GM21447 (cell line): ENCODE results near the gene APOO.

Experiments used
- ATAC-seq: cut with Tn5 transposase; IDR thresholded peaks from one replicate; pipeline ENCODE4 v1.9.1; 2021; ENCODE audit not compliant: unreplicated experiment

APOO gene

GRCh38 chrX:23907498-23908218 lies at the start of gene APOO, which contains the start of gene CXorf58:
Gene APOO, minus strand, starts transcription at chrX:23907938. Its CDS starts 236 bp downstream, at chrX:23907702.
Gene CXorf58, plus strand, starts transcription at chrX:23908006. Its CDS starts 2,297 bp downstream, at chrX:23910303.
- ATAC-seq, result peak; percentile 89

- ATAC-seq, result no peak
Measured at GRCh38 chrX:23954396-23954795, 46.7 kb upstream of the APOO start.

GRCh38 chrX:23953908-23954269 lies 46.2 kb upstream of the APOO start:
- ATAC-seq, result no peak

- ATAC-seq, result peak; percentile 97
Measured at GRCh38 chrX:23952984-23953907, 45.5 kb upstream of the APOO start.

GRCh38 chrX:23952391-23952790 lies 44.7 kb upstream of the APOO start:
- no peak for ATAC-seq

GRCh38 chrX:23945206-23945605 lies 37.5 kb upstream of the APOO start:
- no peak for ATAC-seq

- ATAC-seq, result no peak
Measured at GRCh38 chrX:23944234-23944633, 36.5 kb upstream of the APOO start.

DNA sequence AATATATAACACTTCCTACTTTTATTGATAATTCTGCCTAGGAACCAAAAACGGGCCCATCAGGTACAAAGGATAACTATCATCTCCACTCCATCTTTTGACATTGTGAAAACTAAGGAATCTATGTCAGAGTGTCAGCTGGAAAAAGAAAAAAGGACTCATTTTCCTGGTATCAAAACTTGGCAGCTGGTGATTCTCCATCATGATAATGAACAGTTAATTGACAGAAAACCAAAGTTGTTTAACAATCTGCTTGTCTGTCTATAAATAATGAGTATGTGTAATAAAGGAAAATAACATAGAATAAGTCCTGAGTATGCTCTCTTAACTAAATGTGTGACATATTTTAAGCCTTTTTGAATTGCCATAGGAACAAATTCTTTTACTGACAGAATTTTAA lies 31.5 kb upstream of the APOO start:
- ATAC-seq, result no peak

- ATAC-seq, result no peak
Measured at GRCh38 chrX:23938690-23939089, 31.0 kb upstream of the APOO start.

- no peak for ATAC-seq
Measured at GRCh38 chrX:23937100-23937499, 29.4 kb upstream of the APOO start.

- no peak for ATAC-seq
Measured at GRCh38 chrX:23936180-23936579, 28.4 kb upstream of the APOO start.

- ATAC-seq, result no peak
Measured at GRCh38 chrX:23935106-23935505, 27.4 kb upstream of the APOO start.

DNA sequence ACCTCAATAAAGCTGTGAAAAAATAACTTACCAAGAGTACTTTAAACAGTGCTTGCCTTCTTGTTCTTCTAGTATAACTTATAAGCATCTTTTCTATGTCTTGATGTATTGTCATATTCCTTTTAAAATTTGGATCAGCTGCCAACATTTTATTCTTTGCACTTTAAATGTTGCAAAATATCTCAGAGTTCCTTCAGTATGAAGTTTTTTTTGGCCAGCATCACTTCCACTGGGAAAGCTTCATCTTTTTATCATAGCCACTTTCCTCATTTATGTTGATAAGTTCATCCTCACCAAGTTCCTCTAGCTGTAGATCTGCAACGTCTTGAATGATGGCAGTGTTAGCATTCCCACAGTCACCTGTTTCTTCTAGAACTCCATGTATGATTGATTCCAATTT lies 24.3 kb upstream of the APOO start:
- no peak for ATAC-seq

DNA sequence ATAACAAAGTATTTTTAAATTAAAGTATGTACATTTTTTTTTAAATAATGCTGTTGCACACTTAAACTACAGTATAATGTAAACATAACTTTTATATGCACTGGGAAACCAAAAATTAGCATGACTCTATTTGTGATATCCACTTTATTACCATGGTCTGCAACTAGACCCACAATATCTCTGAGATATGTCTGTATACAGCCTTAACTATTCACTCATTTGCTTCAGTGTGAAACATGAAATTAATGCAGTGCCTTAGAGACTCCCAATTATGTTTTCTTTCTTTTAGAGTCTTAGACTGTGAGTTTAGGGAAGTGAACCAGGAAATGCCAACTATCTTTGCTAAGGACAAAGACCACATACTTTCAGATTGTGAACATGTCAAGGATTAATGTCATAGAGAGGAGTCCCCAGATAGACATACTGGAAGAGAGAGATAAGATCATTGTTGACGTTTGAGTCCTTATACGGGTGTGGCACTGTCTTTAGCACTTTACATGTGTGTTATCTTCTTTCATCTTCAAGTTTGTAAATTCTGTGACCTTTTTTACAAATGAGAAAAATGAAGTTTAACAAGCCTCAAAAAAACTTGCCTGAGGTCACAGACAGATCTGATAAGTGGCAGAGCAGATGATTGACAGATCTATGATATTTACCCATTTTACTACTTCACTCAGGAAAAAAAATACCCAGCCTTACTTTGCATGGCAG lies 23.3 kb upstream of the APOO start:
- ATAC-seq, result no peak

DNA sequence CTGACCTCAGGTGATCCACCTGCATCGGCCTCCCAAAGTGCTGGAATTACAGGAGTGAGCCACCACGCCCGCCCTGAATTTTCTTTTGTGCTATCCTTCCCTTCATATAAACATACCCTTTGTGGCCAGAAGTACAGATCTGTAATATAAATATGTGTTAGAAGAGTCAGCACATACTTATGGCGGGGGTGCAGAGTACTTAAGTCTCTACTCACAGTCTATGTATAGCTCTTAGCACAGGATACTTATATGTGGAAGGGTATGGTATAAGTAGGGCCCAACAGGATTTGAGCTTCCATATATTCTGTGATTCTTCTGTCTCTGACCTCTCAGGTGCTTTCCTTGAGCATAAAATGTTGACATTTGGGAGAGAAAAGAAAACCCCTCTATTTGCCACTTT lies 18.3 kb upstream of the APOO start:
- ATAC-seq, result no peak

DNA sequence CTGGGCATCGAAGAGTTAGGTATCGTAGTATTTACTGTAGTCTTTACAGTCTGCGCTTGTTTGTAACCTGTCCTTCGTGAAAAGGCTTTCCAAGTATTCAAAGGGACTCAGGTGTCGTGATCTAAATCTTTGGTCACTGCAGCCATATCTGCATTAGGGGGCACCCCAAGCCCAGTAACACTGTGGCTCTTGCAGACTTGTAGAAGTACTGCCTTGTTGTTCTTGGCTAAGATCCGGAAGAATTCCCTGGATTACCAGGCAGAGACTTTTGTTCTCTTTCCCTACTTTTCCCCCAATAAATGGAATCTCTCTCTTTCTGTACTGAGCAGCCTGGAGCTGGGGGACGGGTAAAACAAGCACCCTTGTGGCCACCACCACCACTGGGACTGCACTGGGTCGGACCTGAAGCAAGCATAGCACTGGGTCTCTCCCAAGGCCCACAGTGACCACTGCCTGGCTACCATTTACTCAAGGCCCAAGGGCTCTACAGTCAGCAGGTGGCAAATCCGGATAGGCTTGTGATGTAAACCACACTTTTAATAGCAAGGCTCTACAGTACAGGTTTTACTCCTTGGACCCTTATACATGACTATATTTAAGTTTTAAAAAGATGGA lies 12.1 kb upstream of the APOO start:
- no peak for ATAC-seq

DNA sequence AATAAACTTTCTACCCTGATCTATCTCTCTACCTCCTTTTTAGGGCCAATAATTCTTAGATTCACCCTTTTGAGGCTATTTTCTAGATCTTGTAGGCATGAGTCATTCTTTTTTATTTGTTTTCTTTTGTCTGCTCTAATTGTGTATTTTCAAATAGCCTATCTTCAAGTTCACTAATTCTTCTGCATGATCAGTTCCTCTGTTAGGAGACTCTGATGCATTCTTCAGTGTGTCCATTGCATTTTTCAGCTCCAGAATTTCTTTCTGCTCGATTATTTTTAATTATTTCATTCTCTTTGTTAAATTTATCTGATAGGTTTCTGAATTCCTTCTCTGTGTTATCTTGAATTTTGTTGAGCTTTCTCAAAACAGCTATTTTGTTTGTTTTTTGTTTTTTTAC lies 11.4 kb upstream of the APOO start:
- no peak for ATAC-seq

DNA sequence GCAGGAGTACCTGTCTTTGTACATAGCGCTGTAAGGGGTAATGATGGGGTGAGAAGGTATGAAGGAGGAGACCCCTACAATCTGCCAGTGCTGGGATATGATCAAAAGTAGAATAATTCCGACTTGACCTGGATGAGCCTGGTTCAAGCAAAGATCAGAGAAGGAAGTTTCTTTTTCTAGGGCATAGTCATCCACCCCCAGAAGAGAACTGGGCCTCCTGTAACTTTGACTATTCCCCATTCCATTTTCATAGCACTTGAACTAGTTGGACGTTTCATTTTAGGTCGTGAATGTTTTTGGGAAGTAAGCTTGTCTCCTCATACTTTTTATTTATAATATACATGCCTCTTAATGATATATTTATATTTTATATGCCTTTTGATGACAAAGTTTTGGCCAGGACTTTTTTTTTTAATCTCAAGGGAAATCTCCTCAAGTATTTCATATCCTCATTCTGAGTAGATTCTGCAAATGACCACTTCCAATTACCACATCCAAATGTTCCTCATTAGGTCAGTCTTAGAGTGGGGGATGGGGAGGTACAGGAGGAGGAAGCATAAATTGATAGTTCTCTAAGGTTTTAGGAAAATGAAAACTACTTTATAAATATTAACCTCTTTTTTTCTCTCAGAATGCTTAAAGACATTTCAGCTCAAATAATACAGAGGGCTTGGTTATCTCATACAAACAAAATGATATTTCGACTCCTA lies 3.5 kb upstream of the APOO start:
- no peak for ATAC-seq

DNA sequence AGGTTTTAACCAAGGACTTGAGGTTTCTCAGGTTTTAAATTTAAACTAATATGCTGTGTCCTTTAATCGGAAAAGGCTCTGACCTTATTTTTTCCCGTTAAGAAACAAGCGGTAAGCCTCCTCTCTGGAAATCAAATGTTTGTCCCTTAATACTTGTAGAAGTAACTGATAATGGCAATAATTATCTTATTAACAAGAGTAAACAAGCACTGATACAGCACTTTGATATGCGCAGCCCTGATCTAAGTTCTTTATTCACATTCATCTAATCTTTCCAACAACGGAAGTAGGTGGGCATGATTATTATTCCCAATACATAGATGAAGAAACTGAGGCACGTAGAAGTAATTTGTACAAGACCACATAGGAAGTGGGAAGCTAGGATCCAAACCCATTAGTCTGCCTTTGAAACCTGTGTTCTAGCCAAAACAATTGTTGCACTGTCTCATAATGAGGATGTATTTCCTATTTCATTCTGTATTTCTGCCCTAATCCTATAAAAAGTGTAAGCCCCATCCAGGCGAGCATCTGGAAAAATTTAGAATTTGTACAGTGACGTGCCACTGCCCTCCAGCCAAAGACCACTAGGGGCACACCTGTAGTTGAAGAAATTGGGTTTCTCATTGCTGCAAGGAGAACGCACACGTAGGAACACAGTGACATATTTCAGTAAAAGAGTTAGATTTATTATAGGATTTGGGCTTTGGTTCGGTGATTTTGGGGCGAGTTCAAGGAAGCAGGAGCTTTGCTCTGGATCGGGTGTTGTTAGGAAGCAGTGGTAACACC lies 674 bp upstream of the APOO start:
- ATAC-seq, result no peak

GRCh38 chrX:23907111-23907497 lies 634 bp downstream of the APOO start:
- peak; percentile 9 for ATAC-seq
